GM12892 (cell line): Measurements from ENCODE around the gene SLC4A1.

ENCODE experiments used
- POLR2A ChIP-seq: IDR thresholded peaks from 2 replicates; pipeline ENCODE4 v1.6.1; 2011; ENCODE audit warnings: low read depth, low read length, control low read depth
- POLR2AphosphoS5 ChIP-seq: IDR thresholded peaks from 2 replicates; pipeline ENCODE4 v1.6.1; 2011; ENCODE audit warnings: low read depth, low read length, control low read depth
- TAF1 ChIP-seq: IDR thresholded peaks from 2 replicates; pipeline ENCODE4 v1.6.1; 2011; ENCODE audit warnings: low read depth, mild to moderate bottlenecking, control low read depth, low read length, borderline replicate concordance

DNA sequence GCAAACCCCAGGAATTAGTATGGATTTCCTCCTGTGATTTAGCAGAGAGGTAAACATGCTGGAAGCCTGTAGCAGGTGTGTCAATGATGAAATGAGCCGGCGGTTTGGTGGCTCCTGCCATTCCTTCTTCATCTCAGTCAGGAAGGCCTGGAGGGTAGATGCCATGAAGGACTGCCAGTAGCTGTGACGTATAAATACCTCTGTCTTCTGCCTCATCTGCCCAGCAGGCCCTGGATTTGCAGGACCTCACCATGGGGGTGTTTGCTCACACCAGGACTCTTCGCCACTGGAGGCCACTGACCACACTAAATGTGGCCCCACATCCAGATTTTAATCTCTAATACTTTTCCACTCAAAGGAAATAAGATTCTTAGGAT lies 16.1 kb upstream of the SLC4A1 start:
- TF ChIP-seq POLR2A (no peak), POLR2AphosphoS5 (no peak), TAF1 (no peak)
